ENCODE data around the gene FAM107B.

DNA sequence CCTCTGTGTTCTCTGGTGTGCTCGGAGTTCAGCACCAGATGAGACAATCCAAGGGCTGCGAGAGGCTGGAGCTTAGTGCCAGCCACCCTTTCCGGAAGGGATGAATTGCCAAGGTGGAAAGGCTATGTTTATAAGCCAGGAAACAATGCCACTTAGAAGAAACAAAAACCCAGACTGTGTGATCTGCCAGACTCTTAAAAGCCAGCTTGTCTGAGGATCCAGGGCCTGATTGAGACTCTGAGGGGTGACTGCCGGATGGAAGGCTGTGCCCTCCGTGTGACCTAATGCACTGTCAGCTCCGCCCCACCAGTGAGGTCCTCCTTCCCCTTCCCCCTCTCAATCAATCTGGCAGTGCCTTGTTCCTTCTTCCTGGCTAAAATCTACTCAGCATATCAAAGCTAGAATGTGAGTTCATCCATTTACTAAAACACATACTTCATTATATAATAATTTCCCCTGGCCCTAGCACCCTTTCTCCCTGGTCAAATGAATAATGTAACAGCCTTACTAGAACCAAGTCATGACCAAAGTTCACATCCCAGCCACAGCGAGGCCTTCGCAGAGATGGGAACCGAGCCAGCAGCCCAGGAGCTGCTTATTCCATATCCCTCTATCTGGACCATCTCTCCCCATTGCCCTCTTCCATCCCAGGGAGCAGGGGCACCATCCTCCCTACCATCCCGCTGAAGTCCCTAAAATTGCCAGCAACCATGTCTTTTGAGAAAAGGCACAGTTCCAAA lies 25.5 kb downstream of the FAM107B start:
- TF ChIP-seq, protein P1, sequence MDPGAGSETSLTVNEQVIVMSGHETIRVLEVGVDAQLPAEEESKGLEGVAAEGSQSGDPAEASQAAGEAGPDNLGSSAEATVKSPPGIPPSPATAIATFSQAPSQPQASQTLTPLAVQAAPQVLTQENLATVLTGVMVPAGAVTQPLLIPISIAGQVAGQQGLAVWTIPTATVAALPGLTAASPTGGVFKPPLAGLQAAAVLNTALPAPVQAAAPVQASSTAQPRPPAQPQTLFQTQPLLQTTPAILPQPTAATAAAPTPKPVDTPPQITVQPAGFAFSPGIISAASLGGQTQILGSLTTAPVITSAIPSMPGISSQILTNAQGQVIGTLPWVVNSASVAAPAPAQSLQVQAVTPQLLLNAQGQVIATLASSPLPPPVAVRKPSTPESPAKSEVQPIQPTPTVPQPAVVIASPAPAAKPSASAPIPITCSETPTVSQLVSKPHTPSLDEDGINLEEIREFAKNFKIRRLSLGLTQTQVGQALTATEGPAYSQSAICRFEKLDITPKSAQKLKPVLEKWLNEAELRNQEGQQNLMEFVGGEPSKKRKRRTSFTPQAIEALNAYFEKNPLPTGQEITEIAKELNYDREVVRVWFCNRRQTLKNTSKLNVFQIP (CRISPR knock-in tag; IDR thresholded peaks at IDR 0.05; ENCODE audit: borderline replicate concordance, low read depth): no peak
- TF ChIP-seq CREB5 (CRISPR knock-in tag; IDR thresholded peaks at IDR 0.05; ENCODE audit: low read depth) (no peak), PATZ1 (CRISPR knock-in tag; IDR thresholded peaks at IDR 0.05; ENCODE audit: borderline replicate concordance) (no peak), ZNF565 (CRISPR knock-in tag; conservative IDR thresholded peaks at IDR 0.05; ENCODE audit: low read depth) (no peak), SNAI2 (CRISPR knock-in tag; IDR thresholded peaks at IDR 0.05) (no peak), ARNTL (CRISPR knock-in tag; IDR thresholded peaks at IDR 0.05; ENCODE audit: borderline replicate concordance, low read depth) (no peak), TCF4 (CRISPR knock-in tag; IDR thresholded peaks at IDR 0.05; ENCODE audit: borderline replicate concordance) (no peak), PPARA (CRISPR knock-in tag; IDR thresholded peaks at IDR 0.05; ENCODE audit: borderline replicate concordance) (no peak), CSDC2 (CRISPR knock-in tag; IDR thresholded peaks at IDR 0.05) (no peak), ESRRG (CRISPR knock-in tag; IDR thresholded peaks at IDR 0.05) (no peak), RARB (CRISPR knock-in tag; IDR thresholded peaks at IDR 0.05) (no peak), ZFP3 (CRISPR knock-in tag; IDR thresholded peaks at IDR 0.05) (no peak), ZFP30 (CRISPR knock-in tag; IDR thresholded peaks at IDR 0.05) (no peak)
- TF ChIP-seq, protein P2, sequence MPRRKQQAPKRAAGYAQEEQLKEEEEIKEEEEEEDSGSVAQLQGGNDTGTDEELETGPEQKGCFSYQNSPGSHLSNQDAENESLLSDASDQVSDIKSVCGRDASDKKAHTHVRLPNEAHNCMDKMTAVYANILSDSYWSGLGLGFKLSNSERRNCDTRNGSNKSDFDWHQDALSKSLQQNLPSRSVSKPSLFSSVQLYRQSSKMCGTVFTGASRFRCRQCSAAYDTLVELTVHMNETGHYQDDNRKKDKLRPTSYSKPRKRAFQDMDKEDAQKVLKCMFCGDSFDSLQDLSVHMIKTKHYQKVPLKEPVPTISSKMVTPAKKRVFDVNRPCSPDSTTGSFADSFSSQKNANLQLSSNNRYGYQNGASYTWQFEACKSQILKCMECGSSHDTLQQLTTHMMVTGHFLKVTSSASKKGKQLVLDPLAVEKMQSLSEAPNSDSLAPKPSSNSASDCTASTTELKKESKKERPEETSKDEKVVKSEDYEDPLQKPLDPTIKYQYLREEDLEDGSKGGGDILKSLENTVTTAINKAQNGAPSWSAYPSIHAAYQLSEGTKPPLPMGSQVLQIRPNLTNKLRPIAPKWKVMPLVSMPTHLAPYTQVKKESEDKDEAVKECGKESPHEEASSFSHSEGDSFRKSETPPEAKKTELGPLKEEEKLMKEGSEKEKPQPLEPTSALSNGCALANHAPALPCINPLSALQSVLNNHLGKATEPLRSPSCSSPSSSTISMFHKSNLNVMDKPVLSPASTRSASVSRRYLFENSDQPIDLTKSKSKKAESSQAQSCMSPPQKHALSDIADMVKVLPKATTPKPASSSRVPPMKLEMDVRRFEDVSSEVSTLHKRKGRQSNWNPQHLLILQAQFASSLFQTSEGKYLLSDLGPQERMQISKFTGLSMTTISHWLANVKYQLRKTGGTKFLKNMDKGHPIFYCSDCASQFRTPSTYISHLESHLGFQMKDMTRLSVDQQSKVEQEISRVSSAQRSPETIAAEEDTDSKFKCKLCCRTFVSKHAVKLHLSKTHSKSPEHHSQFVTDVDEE (CRISPR knock-in tag; IDR thresholded peaks at IDR 0.05): no peak

All from SK-N-SH treated with all-trans-retinoic acid at 6 μM for 48 hours (cell line).